IPS DF 4.7 (cell line): ENCODE measurements around the gene SYT2.
"Not testable (repeated sequence)": the region's sequence is repeated elsewhere in the genome, so short reads cannot be mapped to it uniquely, and the experiment has no call there.

ENCODE experiments used
- DNase-seq: peaks from one replicate; pipeline ENCODE4 v3.0.0-alpha.2; 2013; ENCODE audit warnings: low spot score; ENCODE audit errors: extremely low read depth

SYT2 gene

DNA sequence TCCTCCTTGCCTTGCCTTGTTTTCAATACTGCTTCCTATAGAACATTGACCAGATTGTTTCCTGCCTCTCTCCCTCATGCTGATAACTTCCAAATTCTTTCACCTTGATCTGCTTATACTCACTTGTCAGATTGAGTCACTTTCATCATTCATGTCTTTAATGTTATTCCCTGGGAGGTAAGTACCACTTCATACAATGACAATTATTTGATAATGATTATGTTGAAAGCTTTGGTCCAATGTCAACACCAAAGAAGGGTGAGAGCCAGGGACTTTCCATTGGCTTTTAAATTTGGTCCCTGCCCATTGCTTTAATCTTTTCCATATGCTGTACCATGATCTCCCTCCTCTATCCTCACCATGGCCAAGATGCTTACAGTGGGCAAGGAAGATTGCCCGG lies 137.4 kb downstream of the SYT2 start:
- DNase-seq, result no peak

DNA sequence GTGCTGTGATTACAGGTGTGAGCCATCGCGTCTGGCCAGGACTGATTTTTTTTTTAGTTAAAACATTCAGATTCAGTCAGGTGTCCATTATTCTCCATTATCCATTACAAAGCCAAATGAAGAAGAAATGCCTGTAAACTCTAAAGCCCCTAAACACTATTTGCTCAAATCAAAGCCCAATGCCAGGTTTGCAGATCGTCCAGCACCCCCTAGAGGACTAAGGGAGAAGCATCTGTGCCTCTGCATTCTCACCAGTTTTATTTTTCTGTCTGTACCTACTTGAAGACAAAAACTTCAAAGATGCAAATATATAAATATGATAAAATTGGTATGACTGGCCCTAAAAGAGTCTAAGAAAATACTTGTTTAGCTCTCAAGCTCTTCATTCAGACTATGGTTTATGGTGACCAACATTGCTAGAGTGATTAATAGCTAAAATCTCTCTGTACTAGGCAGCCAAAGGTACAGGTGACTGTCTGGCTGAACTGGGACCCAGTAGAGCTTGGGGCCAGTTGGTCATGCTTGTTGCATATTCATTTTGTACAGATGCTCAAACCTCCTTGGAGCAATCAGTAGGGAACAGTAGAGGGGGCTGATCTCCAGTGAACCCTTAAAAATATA lies 138.4 kb downstream of the SYT2 start:
- DNase-seq, result no peak

DNA sequence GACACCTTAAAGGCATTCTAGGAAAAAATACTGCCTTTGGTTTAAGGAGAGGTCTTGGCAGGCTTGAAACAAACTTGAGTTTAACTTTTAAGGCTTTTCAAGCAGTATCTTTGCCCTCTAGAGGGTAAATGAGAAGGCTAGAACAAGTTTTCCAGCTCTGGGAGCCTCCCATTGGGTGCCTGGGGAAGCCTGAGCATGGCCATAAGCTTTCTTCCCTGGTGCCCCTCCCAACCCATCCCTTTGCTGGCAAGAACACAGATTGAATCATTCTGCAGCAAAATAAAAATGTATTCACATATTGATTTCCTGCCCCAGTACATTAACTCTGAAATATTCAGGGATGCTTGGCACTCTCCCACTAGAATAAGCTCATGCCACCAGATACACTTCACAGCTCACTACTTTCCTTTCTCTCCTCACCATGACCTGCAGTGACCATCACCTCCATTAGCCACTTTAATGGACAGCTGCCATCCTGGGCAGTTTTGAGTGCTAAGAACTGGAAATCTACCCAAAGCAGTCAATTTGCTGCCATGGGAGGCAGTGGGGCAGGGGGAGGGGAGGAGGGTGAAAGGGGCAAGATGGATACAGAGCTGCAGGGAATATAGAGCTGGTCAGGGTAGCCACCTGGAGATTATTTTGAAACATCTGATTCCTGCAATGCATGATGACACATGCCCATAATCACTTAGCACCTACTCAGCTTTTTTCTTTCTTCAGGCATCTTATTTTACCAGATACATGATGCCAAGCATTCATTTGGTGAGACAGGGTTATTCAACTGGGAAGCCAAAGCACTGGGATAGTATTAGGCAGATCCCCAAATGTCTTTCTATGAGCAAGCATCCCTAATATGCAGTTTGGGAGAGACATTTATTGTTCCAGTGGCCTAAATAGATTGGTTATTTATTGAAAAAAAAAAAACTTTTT lies 140.6 kb downstream of the SYT2 start:
- no peak for DNase-seq

DNA sequence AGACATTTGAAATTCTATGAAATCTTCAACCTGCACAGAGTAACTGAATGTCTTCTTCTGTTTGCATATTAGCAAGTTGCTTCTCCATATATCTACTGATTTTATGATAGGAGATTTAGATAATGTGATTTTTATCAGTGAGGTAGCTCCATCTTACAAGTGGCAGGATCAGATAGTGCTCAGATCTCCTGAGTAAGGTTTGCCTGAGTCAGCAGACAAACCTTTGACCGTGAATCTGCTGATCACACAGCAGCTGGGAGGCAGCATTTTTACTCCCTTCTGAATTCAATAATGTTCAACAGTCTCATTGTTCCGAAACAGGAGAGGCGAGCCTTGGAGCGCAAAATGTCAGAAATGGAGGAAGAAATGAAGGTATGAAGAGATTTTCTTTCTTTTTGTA lies 141.4 kb downstream of the SYT2 start:
- no peak for DNase-seq

DNA sequence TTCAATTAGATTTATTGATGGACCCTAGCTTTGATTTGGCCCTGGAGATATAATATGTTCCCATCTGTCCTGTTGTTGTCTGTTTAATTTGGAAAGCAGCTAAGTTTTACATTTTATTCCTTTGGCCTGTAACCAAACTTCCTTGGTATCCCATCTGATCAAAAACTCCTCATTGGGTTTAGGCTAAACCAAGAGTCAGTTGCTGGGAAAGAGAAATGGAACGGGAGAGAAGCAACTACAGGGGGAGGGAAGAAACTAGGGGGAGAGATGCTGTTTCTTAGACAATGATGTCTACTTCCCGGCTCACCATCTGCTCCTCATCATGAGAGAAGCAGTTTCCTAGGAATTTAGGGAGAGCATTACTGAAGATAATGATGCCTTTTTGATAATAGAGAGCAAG lies 141.8 kb downstream of the SYT2 start:
- no peak for DNase-seq

DNA sequence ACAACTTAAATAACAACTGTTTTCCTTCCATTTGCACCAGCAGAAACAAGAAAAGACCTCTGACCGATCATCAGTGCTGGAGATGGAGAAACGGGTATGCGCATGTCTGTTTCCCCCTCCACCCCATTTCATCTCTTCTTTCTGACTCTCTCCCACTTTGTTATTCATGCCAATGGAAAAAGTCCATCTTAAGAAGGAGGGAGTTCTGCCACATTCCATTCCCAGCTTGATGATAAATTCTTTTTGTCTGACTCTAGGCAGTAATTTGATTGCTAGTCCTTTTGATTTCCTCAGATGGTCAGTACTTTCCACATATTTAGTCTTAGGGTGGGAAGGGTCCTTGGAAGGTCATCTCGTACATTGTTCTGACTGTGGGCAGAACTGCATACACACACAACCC lies 142.5 kb downstream of the SYT2 start:
- DNase-seq, result no peak

DNA sequence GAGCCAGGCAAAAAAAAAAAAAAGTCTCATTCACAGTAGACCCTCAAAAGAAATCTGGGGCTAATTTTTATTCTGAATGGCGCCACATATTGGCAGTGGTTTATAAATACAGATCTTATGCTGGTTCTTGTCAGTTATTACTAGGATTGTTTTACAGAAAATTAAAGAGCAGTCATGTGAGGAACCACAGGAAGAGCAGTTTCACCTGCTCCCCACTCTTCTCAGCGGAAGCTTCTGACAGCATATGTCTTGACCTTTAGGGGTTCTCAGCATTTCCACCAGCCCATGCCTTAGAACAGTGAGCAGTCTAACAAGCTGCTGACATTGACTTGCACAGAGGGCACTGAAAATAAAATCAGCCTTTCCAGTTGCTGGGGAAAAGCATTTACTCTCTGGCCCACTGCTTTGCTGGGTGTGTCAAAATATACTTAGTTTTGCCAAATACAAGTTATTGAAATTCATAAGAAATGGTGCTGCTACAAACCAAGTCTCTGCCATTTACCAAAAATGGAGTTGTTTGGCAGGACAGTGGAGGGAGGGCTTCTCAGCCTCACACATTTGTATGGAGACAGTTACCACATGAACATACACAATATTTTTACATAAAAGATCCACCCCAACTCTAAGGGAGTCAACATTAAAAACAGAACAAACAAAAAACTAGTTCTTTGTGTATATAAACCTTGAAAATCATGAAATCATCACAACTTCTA lies 144.2 kb downstream of the SYT2 start:
- DNase-seq, result no peak

DNA sequence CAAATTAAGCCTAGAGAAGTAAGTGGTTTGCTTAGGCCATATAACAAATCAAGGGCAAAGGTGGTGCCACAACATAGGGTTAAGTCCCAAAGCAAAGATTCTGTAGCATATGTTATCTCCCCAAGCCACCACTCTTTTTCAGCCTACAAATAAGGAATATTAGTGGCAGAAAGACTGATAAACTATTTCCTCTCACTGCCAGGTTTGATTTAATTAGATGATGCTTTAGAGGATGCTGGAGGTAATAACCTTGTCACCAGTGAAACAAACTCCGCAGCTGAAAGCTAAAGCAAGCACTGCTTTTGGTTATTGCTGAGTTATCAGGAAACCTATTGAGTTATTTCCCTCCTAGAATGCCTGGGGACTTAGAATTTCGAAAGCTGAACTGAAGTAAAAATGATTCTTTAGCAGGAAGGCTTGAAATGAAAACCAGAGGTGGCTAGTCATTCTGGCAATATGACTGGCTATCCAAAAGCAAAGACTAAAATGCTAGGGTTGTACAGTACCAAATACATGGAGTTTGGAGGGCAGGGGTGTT lies 145.2 kb downstream of the SYT2 start:
- DNase-seq, result no peak

DNA sequence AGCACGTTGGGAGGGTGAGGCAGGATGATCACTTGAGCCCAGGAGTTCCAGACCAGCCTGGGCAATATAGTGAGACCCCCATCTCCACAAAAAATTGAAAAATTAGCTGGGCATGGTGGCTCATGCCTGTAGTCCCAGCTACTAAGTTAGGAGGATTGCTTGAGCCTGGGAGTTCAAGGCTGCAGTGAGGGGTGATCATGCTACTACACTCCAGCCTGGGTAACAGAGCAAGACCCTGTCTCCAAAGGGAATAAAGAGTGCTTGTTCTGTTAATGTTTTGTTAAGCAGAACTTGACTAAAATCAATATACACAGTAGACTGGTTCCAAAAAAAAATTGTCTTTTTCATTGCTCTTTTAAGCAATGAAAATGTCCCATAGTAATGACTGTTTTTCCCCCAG lies 146.4 kb downstream of the SYT2 start:
- no peak for DNase-seq

DNA sequence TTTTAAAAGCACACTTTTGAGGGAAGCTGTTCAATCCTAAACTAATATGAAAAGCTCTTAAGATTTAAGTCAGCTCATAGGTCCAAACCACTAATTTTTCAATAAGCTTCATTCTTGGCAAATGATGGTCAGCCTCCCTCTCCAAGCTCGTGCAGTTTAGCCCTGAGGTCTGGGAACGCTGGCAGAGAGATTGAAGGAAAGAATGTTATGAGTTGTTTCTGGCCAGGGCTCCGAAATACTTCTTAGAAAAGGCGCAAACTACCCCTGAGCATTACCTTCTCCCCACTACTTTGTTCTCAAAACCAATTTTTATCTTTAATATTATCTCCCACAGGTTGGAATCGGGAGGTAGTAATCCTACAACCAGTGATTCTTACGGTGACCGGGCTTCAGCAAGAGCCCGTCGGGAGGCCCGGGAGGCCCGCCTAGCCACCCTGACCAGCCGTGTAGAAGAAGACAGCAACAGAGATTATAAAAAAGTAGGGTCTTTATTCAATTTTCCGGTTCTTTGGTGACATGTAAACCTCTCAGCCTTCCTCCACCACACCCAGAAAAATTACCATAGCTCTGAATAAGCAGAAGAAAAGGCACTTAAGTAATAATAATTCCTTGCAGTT lies 147.7 kb downstream of the SYT2 start:
- DNase-seq, result no peak

DNA sequence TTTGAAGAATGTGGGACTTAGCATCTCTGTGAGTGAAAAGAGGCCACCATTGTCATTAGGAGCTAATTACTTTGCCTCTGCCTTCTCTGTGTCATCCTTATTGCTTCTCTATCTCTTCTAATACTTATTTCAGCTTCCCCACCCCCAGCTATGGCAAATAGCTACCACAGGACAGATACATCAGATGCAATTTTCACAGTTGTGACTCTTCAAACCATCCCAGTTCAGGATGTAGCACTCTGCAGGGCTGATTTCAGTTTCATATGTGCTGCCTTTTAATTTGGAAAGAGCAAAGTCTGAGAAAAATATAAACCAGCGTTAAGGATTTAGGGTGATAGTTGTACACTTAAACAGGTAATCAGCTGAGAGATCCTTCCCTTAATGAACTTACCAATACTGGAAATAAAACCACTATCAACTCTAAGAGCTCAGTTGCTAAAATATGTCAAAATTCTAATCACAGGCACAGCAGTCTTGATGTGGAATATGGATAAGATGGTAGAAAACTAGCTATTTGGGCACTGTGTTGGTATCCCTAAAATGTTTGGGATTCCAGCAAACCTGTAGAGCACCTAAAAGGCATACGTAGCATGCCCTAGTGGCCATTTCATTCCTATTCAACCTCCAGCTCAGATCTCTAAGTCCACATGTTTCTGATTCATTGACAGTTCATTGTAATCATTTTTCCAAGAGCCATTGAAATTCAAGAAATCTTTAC lies 148.4 kb downstream of the SYT2 start:
- DNase-seq, result no peak

DNA sequence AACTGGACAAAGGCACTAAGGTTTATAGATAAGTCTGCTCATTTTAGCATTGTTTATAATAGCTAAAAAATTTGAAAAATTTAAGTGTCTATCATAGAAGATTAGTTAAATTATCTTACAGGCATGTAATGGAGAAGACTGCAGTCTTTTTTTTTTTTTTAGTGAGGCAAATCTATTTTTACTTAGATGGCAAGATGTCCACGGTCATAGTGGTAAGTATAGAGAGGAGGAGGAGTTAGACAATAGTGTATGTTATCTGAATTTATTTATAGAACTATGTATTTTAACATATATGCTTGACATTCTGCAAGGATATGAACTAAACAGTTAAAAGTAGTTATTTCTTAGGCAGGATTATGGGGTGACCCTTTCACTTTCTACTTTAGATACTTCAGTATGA lies 149.0 kb downstream of the SYT2 start:
- DNase-seq, result no peak

DNA sequence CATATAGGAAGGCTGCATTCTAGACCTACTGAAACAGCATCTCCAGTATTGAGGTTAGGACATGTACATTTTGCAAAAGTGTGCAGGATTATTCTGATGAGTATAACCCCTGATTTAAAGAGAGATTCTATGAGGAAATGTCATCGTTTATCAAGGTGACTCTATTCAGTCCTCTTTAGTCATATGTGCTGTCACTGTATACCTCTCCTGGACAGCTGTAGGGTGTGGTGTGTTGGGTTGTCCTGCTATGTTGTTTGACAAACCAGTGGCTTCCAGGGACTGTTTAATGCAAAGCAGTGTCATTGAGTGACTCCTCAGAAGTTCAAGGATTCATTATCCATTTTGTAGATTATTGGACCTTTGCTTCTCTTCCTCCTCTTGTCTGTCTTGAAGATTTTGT lies 152.6 kb downstream of the SYT2 start:
- DNase-seq, result not testable (repeated sequence)

DNA sequence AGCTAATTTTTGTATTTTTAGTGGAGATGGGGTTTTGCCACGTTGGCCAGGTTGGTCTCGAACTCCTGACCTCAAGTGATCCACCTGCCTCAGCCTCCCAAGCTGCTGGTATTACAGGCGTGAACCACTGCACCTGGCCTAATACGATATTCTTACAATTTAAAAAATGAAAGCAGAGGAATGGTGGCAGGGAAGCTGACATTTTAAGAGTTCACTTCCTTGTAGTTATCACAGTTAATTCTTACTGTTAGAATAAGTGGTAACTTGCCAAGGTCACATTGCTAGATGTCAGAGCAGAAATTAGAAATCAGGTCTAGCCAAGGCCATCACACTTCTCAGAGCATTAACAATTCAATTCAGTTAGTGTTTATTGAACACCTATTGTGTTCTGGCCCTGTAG lies 154.2 kb downstream of the SYT2 start:
- not testable (repeated sequence) for DNase-seq

DNA sequence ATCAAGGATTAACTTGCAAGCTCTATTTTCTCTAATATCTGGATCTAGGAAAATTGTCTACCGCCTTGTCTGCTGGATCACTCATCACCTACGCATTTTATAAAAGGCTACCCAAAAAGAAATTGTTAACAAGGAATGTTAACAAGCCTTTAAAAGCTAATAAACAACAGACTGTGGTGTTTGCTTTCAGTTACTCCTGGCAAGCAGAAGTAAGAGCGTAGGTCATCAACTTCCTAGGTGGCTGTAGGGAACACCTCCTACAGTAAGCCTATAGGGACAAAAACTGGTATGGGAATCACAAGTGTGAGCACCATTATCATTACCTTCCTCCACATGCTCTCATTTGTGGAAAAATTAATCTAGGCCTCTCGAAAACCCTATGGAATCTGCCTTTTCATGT lies 155.6 kb downstream of the SYT2 start:
- not testable (repeated sequence) for DNase-seq

DNA sequence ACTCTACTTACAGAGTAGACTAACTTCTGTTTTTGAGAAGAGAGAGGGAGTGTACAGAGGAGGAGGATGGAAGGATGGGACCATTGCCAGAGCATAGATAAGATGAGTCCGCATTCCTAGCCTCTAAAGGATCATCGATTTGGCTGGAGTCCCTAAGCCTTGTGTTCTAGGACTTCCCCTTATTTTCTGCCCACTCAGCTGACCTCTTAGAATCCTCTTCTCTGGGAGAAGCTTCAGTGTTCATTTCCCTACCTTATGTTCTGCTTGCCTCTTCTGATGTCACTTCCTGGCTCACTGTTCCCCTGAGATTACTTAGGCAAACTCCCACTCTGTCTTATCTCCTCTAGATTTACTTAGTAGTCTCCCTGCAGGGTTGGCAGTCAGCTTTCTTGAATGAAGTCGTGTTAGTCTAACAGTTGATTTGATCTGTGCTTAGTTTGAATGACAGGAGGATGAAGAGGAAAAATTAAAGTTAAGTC lies 156.7 kb downstream of the SYT2 start:
- no peak for DNase-seq

DNA sequence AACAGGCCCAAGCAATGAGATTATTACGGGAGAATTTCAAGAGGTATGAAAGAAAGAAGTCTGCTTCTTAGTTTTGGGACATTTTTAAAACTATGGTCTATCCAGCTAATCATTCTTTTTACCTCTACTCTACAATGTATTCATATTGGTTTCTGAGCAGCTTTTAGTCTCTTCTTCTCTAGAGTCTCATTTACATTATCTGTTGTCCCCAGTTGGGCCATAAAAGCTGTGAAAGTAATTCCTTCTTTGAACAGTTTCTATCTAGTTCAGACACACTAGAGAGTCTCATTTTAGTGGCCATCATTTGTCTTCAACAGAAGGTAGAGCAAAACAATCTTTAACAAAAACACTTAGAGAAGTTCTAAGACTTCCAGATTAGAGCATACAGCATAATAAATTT lies 157.2 kb downstream of the SYT2 start:
- not testable (repeated sequence) for DNase-seq

DNA sequence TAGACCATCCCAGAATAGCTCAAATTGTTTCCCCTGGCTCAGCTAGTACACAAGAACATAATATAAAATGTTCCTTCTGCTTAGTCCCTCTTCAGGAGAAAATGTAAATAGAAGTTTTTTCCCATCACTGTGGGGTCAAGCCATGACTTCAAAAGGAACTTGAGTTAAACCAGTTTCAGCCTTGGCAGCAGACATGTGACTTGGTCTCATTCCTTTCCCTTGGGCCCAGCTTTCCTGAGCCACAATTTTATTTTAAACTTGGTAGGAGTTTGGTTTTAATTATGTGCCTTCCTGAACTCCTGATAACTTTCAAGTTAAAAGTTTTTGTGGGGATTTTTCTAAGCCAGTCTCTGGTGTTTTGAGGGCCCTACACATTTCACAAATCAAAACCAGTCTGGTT lies 157.6 kb downstream of the SYT2 start:
- DNase-seq, result not testable (repeated sequence)

DNA sequence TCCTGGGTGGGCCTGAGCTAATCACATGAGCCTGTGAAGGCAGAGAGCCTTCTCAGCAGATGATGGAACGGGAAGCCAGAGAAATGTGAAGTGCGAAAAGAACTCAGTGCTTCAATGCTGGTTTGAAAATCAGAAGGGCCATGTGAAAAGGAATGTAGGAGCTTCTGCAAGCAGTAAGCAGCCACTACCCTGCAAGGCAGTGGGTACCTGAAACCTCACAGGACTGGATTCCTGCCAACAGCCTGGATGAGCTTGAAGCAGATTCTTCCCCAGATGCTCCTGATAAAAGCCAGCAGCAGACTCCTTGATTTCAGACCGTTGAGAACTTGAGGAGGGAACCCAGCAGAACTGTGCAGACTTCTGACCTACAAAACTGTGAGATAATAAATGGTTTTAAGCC lies 158.6 kb downstream of the SYT2 start:
- DNase-seq, result no peak

DNA sequence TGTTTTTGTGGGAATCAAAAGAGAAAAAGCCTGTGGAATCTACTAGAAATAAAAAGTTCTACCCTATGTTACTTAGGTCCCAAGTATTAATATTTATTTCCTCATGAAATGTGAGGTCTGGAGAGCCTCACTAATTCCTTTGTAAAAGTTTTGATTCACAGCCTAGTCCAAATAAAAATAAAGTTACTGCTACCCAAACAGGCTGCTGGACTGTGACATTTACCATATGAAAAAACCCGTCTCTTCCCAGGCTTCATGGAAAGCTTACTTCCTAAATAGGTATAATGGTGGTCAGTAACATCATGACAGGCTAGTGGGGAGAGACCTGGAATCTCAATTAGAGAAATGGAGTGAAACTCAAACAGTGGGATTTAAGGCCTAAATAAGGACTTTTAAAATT lies 160.2 kb downstream of the SYT2 start:
- not testable (repeated sequence) for DNase-seq

DNA sequence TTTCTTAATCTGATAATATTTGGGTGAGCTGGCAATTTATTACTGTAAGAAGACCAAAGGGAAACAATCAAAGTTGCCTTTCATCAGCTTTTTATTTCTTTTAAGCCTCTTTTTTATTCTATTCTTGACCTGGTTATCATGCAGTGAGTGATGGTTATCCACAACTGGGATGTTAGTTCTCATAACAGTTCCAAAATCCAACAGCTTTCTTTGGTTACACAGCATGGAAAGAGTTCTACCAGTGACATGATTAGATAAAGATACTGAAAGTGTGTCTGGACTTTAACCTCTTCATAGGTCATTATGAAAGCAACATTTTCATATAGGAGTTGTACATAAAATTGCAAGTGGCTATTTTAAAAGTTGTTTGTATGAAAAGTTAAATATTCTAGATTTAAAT lies 163.0 kb downstream of the SYT2 start:
- no peak for DNase-seq
